Colonic mucosa (tissue), 4 donors: ENCODE measurements around the gene GXYLT2. TPM values are rescaled to one million over a fixed set of nuclear protein-coding genes. Genes with fewer than 3 reads are reported as not detected.

Experiments used
- DNase-seq: peaks from one replicate; pipeline ENCODE4 v3.0.0-alpha.2; 2020
- H3K27ac ChIP-seq: fragments of 200-600 bp; one replicate; pipeline ENCODE4 v1.8.0; 2021
- H3K27me3 ChIP-seq: fragments of 200-600 bp; one replicate; pipeline ENCODE4 v1.8.0; 2021
- H3K36me3 ChIP-seq: fragments of 200-600 bp; one replicate; pipeline ENCODE4 v1.8.0; 2021
- H3K4me1 ChIP-seq: fragments of 200-600 bp; one replicate; pipeline ENCODE4 v1.8.0; 2021; ENCODE audit warnings: mild to moderate bottlenecking
- H3K4me3 ChIP-seq: fragments of 200-600 bp; one replicate; pipeline ENCODE4 v1.8.0; 2021
- H3K9ac ChIP-seq, 2 donors: one replicate each; pipeline ENCODE4 v1.7.0; 2013; ENCODE audit warnings: control low read depth in 2 of 2, low read depth in 2 of 2, low read length in 2 of 2
- H3K9me3 ChIP-seq: fragments of 200-600 bp; one replicate; pipeline ENCODE4 v1.8.0; 2021
- CTCF ChIP-seq: fragments of 200-600 bp; IDR thresholded peaks from one replicate; pipeline ENCODE4 v1.8.0; 2022; ENCODE audit warnings: antibody characterized with exemption, mild to moderate bottlenecking
- intact Hi-C: fragments of 100-400 bp; cut with DNase I; formaldehyde crosslinking; loops from one replicate; pipeline ENCODE4 v1.14.1; 2022
- total RNA-seq, 2 donors: library from RNA; stranded (reverse); fragmentation: NEBNext Ultra II Directional in 1 of 2; extraction: Animal tissue kit (Norgen Biotek cat#: 25700) in 1 of 2; gene quantifications; one replicate each; pipeline ENCODE4 v1.2.1, GENCODE V29; 2021
- donor health status: healthy.
- donor health status: DM: no; HTN: no; CAD: no.
- donor health status: DM: no; HTN: no; CAD: no.

GXYLT2 gene
- total RNA-seq, 2 donors from 2014 or later = 7.3 to 8.4 TPM

- H3K36me3 ChIP-seq = no peaks in the 10 kb centered on the region
- H3K4me3 ChIP-seq = no peak overlapping the region
- peak overlapping the region; percentile 6 for H3K27ac ChIP-seq
- H3K9me3 ChIP-seq = no peaks in the 10 kb centered on the region
- no peak overlapping the region for H3K9ac ChIP-seq
- no peaks in the 10 kb centered on the region for H3K27me3 ChIP-seq
- TF ChIP-seq CTCF = no peak
- peak; percentile 30 for DNase-seq
- H3K4me1 ChIP-seq = peaks cover 14% of the 10 kb centered on the region
- intact Hi-C loops = no loop called here
These were observed 137.0 kb downstream of the GXYLT2 start for GRCh38 chr3:73024836-73025235.

DNA sequence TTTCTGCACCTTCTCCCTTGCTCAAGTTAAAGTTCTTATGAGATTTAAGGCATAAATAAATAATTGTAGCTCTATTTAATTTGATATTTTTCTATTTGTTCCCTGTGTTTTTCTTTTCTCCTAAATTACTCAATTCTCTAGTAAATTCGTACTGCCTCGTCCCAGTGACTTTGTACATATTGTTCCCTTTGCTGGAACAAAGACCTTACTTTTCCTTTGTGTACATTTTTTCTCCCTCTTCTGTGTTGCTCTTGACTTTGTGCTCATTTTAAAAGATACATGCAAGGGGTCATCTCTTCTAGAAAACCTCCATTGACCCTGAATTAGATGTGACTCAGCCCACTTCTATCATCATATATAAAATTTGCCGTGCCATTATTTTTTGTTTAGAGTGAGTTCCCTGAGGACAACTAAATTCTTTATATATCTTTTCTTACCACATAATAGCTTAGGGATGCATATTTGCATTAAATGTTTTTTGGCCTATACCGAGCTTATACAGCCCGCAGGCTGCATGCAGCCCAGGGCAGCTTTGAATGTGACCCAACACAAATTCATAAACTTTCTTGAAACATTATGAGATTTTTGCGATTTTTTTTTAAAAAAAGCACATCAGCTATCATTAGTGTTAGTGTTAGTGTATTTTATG is 138.4 kb downstream of the GXYLT2 start:
- Histone ChIP-seq H3K36me3 (no peaks in the 10 kb centered on the region), H3K27me3 (no peaks in the 10 kb centered on the region), H3K4me1 (peaks cover 14% of the 10 kb centered on the region), H3K9ac (no peak overlapping the region), H3K4me3 (no peak overlapping the region), H3K9me3 (no peaks in the 10 kb centered on the region), H3K27ac (peak overlapping the region; percentile 42)
- intact Hi-C loops = no loop called here
- no peak for TF ChIP-seq CTCF
- DNase-seq = no peak

Other genes with a start within 250 kb of the GXYLT2 start
- gene SHQ1, start 39.6 kb upstream of the GXYLT2 start, total RNA-seq = 10 to 100 TPM; 10.9 to 25.0 TPM
- gene PPP4R2, start 108.8 kb downstream of the GXYLT2 start, total RNA-seq = 10 to 100 TPM; 60.3 to 92.9 TPM
- gene EBLN2, start 173.6 kb downstream of the GXYLT2 start, total RNA-seq = 1 to 10 TPM; 3.1 to 4.0 TPM